ENCODE results near the gene WWC1.

DNA sequence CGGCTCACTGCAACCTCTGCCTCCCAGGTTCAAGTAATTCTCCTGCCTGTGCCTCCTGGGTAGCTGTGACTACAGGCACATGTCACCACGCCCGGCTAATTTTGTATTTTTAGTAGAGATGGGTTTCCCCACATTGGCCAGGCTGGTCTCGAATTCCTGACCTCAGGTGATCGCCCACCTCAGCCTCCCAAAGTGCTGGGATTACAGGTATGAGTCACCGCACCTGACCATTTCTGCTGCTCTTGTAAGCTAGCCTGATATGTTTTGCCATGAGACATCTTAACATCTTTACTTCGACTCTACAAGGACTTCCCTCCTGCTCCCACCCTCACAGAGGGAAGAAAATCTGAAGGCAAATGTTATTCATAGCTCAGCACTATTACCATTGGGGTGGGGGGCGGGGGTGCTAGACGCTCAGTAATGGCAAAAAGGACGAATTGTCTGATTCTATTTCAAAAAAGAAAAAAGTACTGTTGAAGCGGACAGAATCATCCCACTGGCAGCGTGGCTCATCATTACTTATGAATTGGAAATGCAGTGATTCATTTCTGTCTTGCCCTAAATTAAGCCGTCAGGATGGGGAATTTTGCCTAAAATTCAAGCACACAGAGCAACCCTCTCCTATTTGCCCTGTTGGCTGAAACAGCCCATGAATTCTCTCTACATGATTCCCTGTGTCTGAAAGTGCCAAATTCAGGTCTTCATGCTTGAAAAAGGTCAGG, 46.4 kb upstream of the WWC1 start:
- no peak for TF ChIP-seq GATA2 (IDR thresholded peaks at IDR 0.05; ENCODE audit: low read depth, low read length)
- no peak for TF ChIP-seq GATA3 (IDR thresholded peaks at IDR 0.05; ENCODE audit: low read depth, low read length)

Measured in SH-SY5Y (cell line).